ENCODE results near the gene OCA2.

OCA2 gene

GRCh38 chr15:27826902-27827714 lies 272.0 kb downstream of the OCA2 start:
- Histone ChIP-seq H4K12ac (ENCODE audit: low read depth, low read length) (no peak overlapping the region), H3K14ac (ENCODE audit: low read length) (no peak overlapping the region), H3K9ac (ENCODE audit: low read length) (no peak overlapping the region), H2BK12ac (ENCODE audit: low read length) (no peak overlapping the region), H2AK5ac (ENCODE audit: low read length) (no peak overlapping the region), H3K18ac (ENCODE audit: low read length) (no peak overlapping the region), H4K8ac (ENCODE audit: low read depth, low read length) (no peak overlapping the region), H3K4me3 (ENCODE audit: low read depth, low read length) (no peak overlapping the region), H2BK5ac (ENCODE audit: low read depth, low read length, poor library complexity) (no peak overlapping the region), H3K4me2 (ENCODE audit: low read length) (no peak overlapping the region), H3K79me1 (ENCODE audit: low read length) (no peaks in the 10 kb centered on the region), H3K9me3 (ENCODE audit: insufficient read depth, low read depth, low read length) (no peaks in the 10 kb centered on the region), H3K27me3 (ENCODE audit: insufficient read depth, low read length) (no peaks in the 10 kb centered on the region), H3K4me1 (ENCODE audit: control insufficient read depth in 1 of 2, insufficient read depth in 2 of 2, low read length in 2 of 2) (no peaks in the 10 kb centered on the region), H4K91ac (ENCODE audit: low read depth, low read length) (no peak overlapping the region), H3K79me2 (ENCODE audit: control insufficient read depth, insufficient read depth, low read length, poor library complexity) (no peaks in the 10 kb centered on the region), H3K23ac (ENCODE audit: low read length) (no peak overlapping the region), H2AFZ (ENCODE audit: insufficient read depth, low read length, poor library complexity) (no peak overlapping the region), H3K27ac (ENCODE audit: low read depth, low read length) (no peak overlapping the region), H2BK120ac (ENCODE audit: insufficient read depth, low read length, poor library complexity) (no peak overlapping the region), H3K4ac (ENCODE audit: low read depth, low read length) (no peak overlapping the region), H3K36me3 (ENCODE audit: control insufficient read depth in 1 of 2, insufficient read depth in 2 of 2, low read length in 2 of 2) (no peaks in the 10 kb centered on the region)
- no peak for DNase-seq
- WGBS (ENCODE audit: extremely low coverage, insufficient coverage, insufficient read length), result no CpG with 5 or more reads among the region's 15 CpGs

- H3K27me3 ChIP-seq (ENCODE audit: insufficient read depth, low read length), result no peaks in the 10 kb centered on the region
- no peak overlapping the region for H3K18ac ChIP-seq (ENCODE audit: low read length)
- H3K27ac ChIP-seq (ENCODE audit: low read depth, low read length), result no peak overlapping the region
- H2AFZ ChIP-seq (ENCODE audit: insufficient read depth, low read length, poor library complexity), result no peak overlapping the region
- no peak overlapping the region for H2BK12ac ChIP-seq (ENCODE audit: low read length)
- H3K9me3 ChIP-seq (ENCODE audit: insufficient read depth, low read depth, low read length), result peaks cover under 1% of the 10 kb centered on the region
- DNase-seq, result no peak
- no CpG with 5 or more reads among the region's 7 CpGs for WGBS (ENCODE audit: extremely low coverage, insufficient coverage, insufficient read length)
- H3K23ac ChIP-seq (ENCODE audit: low read length), result peak overlapping the region; percentile 82
- H2AK5ac ChIP-seq (ENCODE audit: low read length), result no peak overlapping the region
- H3K4me1 ChIP-seq (ENCODE audit: control insufficient read depth in 1 of 2, insufficient read depth in 2 of 2, low read length in 2 of 2), result no peaks in the 10 kb centered on the region
- H2BK120ac ChIP-seq (ENCODE audit: insufficient read depth, low read length, poor library complexity), result no peak overlapping the region
- no peaks in the 10 kb centered on the region for H3K79me2 ChIP-seq (ENCODE audit: control insufficient read depth, insufficient read depth, low read length, poor library complexity)
- no peak overlapping the region for H4K12ac ChIP-seq (ENCODE audit: low read depth, low read length)
- H2BK5ac ChIP-seq (ENCODE audit: low read depth, low read length, poor library complexity), result no peak overlapping the region
- H3K4ac ChIP-seq (ENCODE audit: low read depth, low read length), result no peak overlapping the region
- no peaks in the 10 kb centered on the region for H3K79me1 ChIP-seq (ENCODE audit: low read length)
- no peak overlapping the region for H3K4me3 ChIP-seq (ENCODE audit: low read depth, low read length)
- no peak overlapping the region for H3K9ac ChIP-seq (ENCODE audit: low read length)
- no peak overlapping the region for H4K8ac ChIP-seq (ENCODE audit: low read depth, low read length)
- no peak overlapping the region for H4K91ac ChIP-seq (ENCODE audit: low read depth, low read length)
- H3K14ac ChIP-seq (ENCODE audit: low read length), result no peak overlapping the region
- H3K36me3 ChIP-seq (ENCODE audit: control insufficient read depth in 1 of 2, insufficient read depth in 2 of 2, low read length in 2 of 2), result no peaks in the 10 kb centered on the region
- H3K4me2 ChIP-seq (ENCODE audit: low read length), result no peak overlapping the region
Observed at GRCh38 chr15:27826411-27826810, 272.7 kb downstream of the OCA2 start.

GRCh38 chr15:27824841-27825422 lies 274.2 kb downstream of the OCA2 start:
- no CpG with 5 or more reads among the region's 10 CpGs for WGBS (ENCODE audit: extremely low coverage, insufficient coverage, insufficient read length)
- no peaks in the 10 kb centered on the region for H3K27me3 ChIP-seq (ENCODE audit: insufficient read depth, low read length)

GRCh38 chr15:27821273-27821672 lies 277.8 kb downstream of the OCA2 start:
- Histone ChIP-seq H3K27ac (ENCODE audit: low read depth, low read length) (no peak overlapping the region), H3K79me1 (ENCODE audit: low read length) (no peaks in the 10 kb centered on the region), H2AK5ac (ENCODE audit: low read length) (no peak overlapping the region), H3K9ac (ENCODE audit: low read length) (peak overlapping the region; percentile 52), H3K18ac (ENCODE audit: low read length) (no peak overlapping the region), H3K4me1 (ENCODE audit: control insufficient read depth in 1 of 2, insufficient read depth in 2 of 2, low read length in 2 of 2) (no peaks in the 10 kb centered on the region), H3K36me3 (ENCODE audit: control insufficient read depth in 1 of 2, insufficient read depth in 2 of 2, low read length in 2 of 2) (no peaks in the 10 kb centered on the region), H4K91ac (ENCODE audit: low read depth, low read length) (no peak overlapping the region), H2AFZ (ENCODE audit: insufficient read depth, low read length, poor library complexity) (no peak overlapping the region), H2BK120ac (ENCODE audit: insufficient read depth, low read length, poor library complexity) (no peak overlapping the region), H3K9me3 (ENCODE audit: insufficient read depth, low read depth, low read length) (peaks cover 8% of the 10 kb centered on the region), H3K4ac (ENCODE audit: low read depth, low read length) (no peak overlapping the region), H2BK5ac (ENCODE audit: low read depth, low read length, poor library complexity) (no peak overlapping the region), H4K8ac (ENCODE audit: low read depth, low read length) (no peak overlapping the region), H4K12ac (ENCODE audit: low read depth, low read length) (no peak overlapping the region), H3K14ac (ENCODE audit: low read length) (no peak overlapping the region), H3K79me2 (ENCODE audit: control insufficient read depth, insufficient read depth, low read length, poor library complexity) (no peaks in the 10 kb centered on the region), H3K23ac (ENCODE audit: low read length) (peak overlapping the region; percentile 17), H2BK12ac (ENCODE audit: low read length) (no peak overlapping the region), H3K27me3 (ENCODE audit: insufficient read depth, low read length) (no peaks in the 10 kb centered on the region), H3K4me2 (ENCODE audit: low read length) (no peak overlapping the region), H3K4me3 (ENCODE audit: low read depth, low read length) (no peak overlapping the region)
- WGBS (ENCODE audit: extremely low coverage, insufficient coverage, insufficient read length), result no CpG with 5 or more reads among the region's 3 CpGs
- DNase-seq, result no peak

More at GRCh38 chr15:27824841-27825422, 274.2 kb downstream of the OCA2 start:
- no peak overlapping the region for H3K4me3 ChIP-seq (ENCODE audit: low read depth, low read length)
- no peak overlapping the region for H2BK120ac ChIP-seq (ENCODE audit: insufficient read depth, low read length, poor library complexity)
- no peak overlapping the region for H4K91ac ChIP-seq (ENCODE audit: low read depth, low read length)
- H3K18ac ChIP-seq (ENCODE audit: low read length), result no peak overlapping the region
- no peak for DNase-seq
- no peak overlapping the region for H4K8ac ChIP-seq (ENCODE audit: low read depth, low read length)
- H2AFZ ChIP-seq (ENCODE audit: insufficient read depth, low read length, poor library complexity), result no peak overlapping the region
- no peaks in the 10 kb centered on the region for H3K79me1 ChIP-seq (ENCODE audit: low read length)
- H3K4me2 ChIP-seq (ENCODE audit: low read length), result no peak overlapping the region
- peaks cover 5% of the 10 kb centered on the region for H3K9me3 ChIP-seq (ENCODE audit: insufficient read depth, low read depth, low read length)
- no peak overlapping the region for H3K4ac ChIP-seq (ENCODE audit: low read depth, low read length)
- H3K9ac ChIP-seq (ENCODE audit: low read length), result no peak overlapping the region
- no peak overlapping the region for H2AK5ac ChIP-seq (ENCODE audit: low read length)
- no peaks in the 10 kb centered on the region for H3K4me1 ChIP-seq (ENCODE audit: control insufficient read depth in 1 of 2, insufficient read depth in 2 of 2, low read length in 2 of 2)
- no peak overlapping the region for H3K27ac ChIP-seq (ENCODE audit: low read depth, low read length)
- H3K23ac ChIP-seq (ENCODE audit: low read length), result no peak overlapping the region
- no peak overlapping the region for H2BK12ac ChIP-seq (ENCODE audit: low read length)
- no peak overlapping the region for H3K14ac ChIP-seq (ENCODE audit: low read length)
- no peak overlapping the region for H2BK5ac ChIP-seq (ENCODE audit: low read depth, low read length, poor library complexity)
- no peaks in the 10 kb centered on the region for H3K79me2 ChIP-seq (ENCODE audit: control insufficient read depth, insufficient read depth, low read length, poor library complexity)
- H3K36me3 ChIP-seq (ENCODE audit: control insufficient read depth in 1 of 2, insufficient read depth in 2 of 2, low read length in 2 of 2), result no peaks in the 10 kb centered on the region
- no peak overlapping the region for H4K12ac ChIP-seq (ENCODE audit: low read depth, low read length)

All from trophoblast cell (in vitro differentiated cells and primary cell).